Endothelial cell of umbilical vein (primary cell): Measurements from ENCODE around the gene KIF3A. TPM values are rescaled to one million over a fixed set of nuclear protein-coding genes. Genes with fewer than 3 reads are reported as not detected.

ENCODE experiments used
- BruUV-seq: library from RNA; stranded (reverse); fragments of 400-500 nt; replicated peaks from 2 replicates; lab custom pipeline; 2021; lab: Mats Ljungman, UMichigan
- CTCF ChIA-PET: fragments of 300-600, 350-600 bp; sonication (Branson Sonifier 250); formaldehyde crosslinking; loops from one replicate; lab custom pipeline; 2021; ENCODE audit warnings: antibody characterized with exemption, inconsistent platforms; lab: Charles Lee
- POLR2A ChIA-PET: fragments of 300-600, 350-600 bp; sonication (Branson Sonifier 250); formaldehyde crosslinking; loops from one replicate; lab custom pipeline; 2021; ENCODE audit warnings: antibody characterized with exemption, inconsistent platforms; lab: Charles Lee
- DNase-seq: peaks from one replicate; pipeline ENCODE4 v3.0.0-alpha.2; 2011; ENCODE audit warnings: low read depth, low spot score
- FAIRE-seq: peaks from 2 replicates; lab custom pipeline; 2011; peaks lifted over from hg19 to GRCh38; lab: Jason Lieb, UNC
- H2AFZ ChIP-seq: 2 replicates; pipeline ENCODE4 v1.6.0; 2012; ENCODE audit warnings: low read depth, low read length, control low read depth, inconsistent platforms
- H3K27ac ChIP-seq: 2 replicates; pipeline ENCODE4 v1.5.1; 2011; ENCODE audit warnings: low read depth, mild to moderate bottlenecking, control low read depth, low read length, moderate library complexity; ENCODE audit not compliant: insufficient read depth
- H3K27me3 ChIP-seq, 2 experiments: 2 replicates each; pipeline versions ENCODE4 v1.6.0 to v1.6.1; 2011; ENCODE audit warnings: low read length in 2 of 2, mixed read lengths in 1 of 2; ENCODE audit not compliant: control insufficient read depth in 2 of 2, insufficient read depth in 2 of 2
- H3K36me3 ChIP-seq, 2 experiments: 2 replicates in 1 of 2; 3 replicates in 1 of 2; pipeline ENCODE4 v1.5.1; 2011; ENCODE audit warnings: low read length in 2 of 2, mild to moderate bottlenecking in 1 of 2, moderate library complexity in 1 of 2; ENCODE audit not compliant: control insufficient read depth in 2 of 2, insufficient read depth in 2 of 2; ENCODE audit errors: extremely low read depth in 1 of 2
- H3K4me1 ChIP-seq: 3 replicates; pipeline ENCODE4 v1.5.1; 2011; ENCODE audit warnings: mild to moderate bottlenecking, low read length; ENCODE audit not compliant: control insufficient read depth, insufficient read depth; ENCODE audit errors: extremely low read depth
- H3K4me2 ChIP-seq: 2 replicates; pipeline ENCODE4 v1.6.1; 2011; ENCODE audit warnings: low read length, control low read depth, mixed read lengths; ENCODE audit not compliant: insufficient read depth
- H3K4me3 ChIP-seq, 3 experiments: fragments of 200-600 bp in 1 of 3; sonication (generic), shearing (Covaris generic) in 1 of 3; replicated peaks in 1 of 3; 2 replicates each; pipeline ENCODE4 v1.5.1; 2011 to 2016; ENCODE audit warnings: control low read depth in 3 of 3, low read length in 3 of 3, mild to moderate bottlenecking in 2 of 3, inconsistent platforms in 1 of 3, low read depth in 1 of 3, moderate library complexity in 1 of 3; ENCODE audit not compliant: insufficient read depth in 1 of 3
- H3K79me2 ChIP-seq: 2 replicates; pipeline ENCODE4 v1.6.0; 2012; ENCODE audit warnings: low read length, inconsistent platforms; ENCODE audit not compliant: control insufficient read depth, insufficient read depth
- H3K9ac ChIP-seq: replicated peaks from 2 replicates; pipeline ENCODE3; 2011; ENCODE audit warnings: low read length, control low read depth; ENCODE audit not compliant: insufficient read depth; ENCODE audit errors: extremely low read depth
- H3K9me1 ChIP-seq: replicated peaks from 3 replicates; pipeline ENCODE4 v1.6.0; 2011; ENCODE audit warnings: mild to moderate bottlenecking, low read length; ENCODE audit not compliant: control insufficient read depth, insufficient read depth; ENCODE audit errors: extremely low read depth
- H3K9me3 ChIP-seq: replicated peaks from 2 replicates; pipeline ENCODE4 v1.5.1; 2012; ENCODE audit warnings: low read length, inconsistent platforms; ENCODE audit not compliant: control insufficient read depth, insufficient read depth
- H4K20me1 ChIP-seq: replicated peaks from 2 replicates; pipeline ENCODE3; 2011; ENCODE audit warnings: mild to moderate bottlenecking, low read length; ENCODE audit not compliant: control insufficient read depth, insufficient read depth; ENCODE audit errors: extremely low read depth
- EZH2 ChIP-seq: IDR thresholded peaks from 2 replicates; pipeline ENCODE4 v1.6.1; 2012; ENCODE audit warnings: borderline replicate concordance, low read depth, mild to moderate bottlenecking, moderate library complexity, low read length, inconsistent platforms; ENCODE audit not compliant: severe bottlenecking
- FOS ChIP-seq: IDR thresholded peaks from 2 replicates; pipeline ENCODE4 v1.6.1; 2011; ENCODE audit warnings: mild to moderate bottlenecking, low read length, moderate library complexity, borderline replicate concordance; ENCODE audit not compliant: insufficient read depth
- GATA2 ChIP-seq: IDR thresholded peaks from 2 replicates; pipeline ENCODE4 v1.7.0; 2011; ENCODE audit warnings: low read depth, mild to moderate bottlenecking, moderate library complexity, mixed read lengths, low read length; ENCODE audit not compliant: insufficient read length, insufficient read depth
- JUN ChIP-seq: IDR thresholded peaks from 2 replicates; pipeline ENCODE4 v1.6.1; 2011; ENCODE audit warnings: borderline replicate concordance, low read depth; ENCODE audit not compliant: insufficient read length, insufficient read depth
- MYC ChIP-seq: IDR thresholded peaks from one replicate; pipeline ENCODE4 v1.6.1; 2011; ENCODE audit warnings: mild to moderate bottlenecking, low read depth, low read length
- POLR2A ChIP-seq: IDR thresholded peaks from 2 replicates; pipeline ENCODE4 v1.6.1; 2012; ENCODE audit warnings: low read depth, mild to moderate bottlenecking, control low read depth, low read length
- POLR2AphosphoS5 ChIP-seq: IDR thresholded peaks from 2 replicates; pipeline ENCODE4 v1.6.1; 2012; ENCODE audit warnings: low read depth, mild to moderate bottlenecking, control low read depth, low read length, moderate library complexity; ENCODE audit not compliant: insufficient read depth
- dilution Hi-C: fragments of 300-500 bp; cut with MboI; formaldehyde crosslinking; loops from one replicate; pipeline ENCODE4 v1.15.0; 2019; ENCODE audit warnings: low sequenced_read_pairs; ENCODE audit not compliant: extremely low pct_ligation_motif_present
- intact Hi-C: fragments of 100-400 bp; cut with micrococcal nuclease; formaldehyde crosslinking; loops from one replicate; pipeline ENCODE4 v1.10.0; 2022
- polyA plus RNA-seq, 4 experiments: library from polyadenylated mRNA; depleted of rRNA in 3 of 4; stranded (reverse) in 3 of 4; unstranded in 1 of 4; fragments of >200 nt; gene quantifications; 2 replicates each; pipeline versions ENCODE4 v1.2.1 to v1.2.3, GENCODE V29; 2011 to 2012; ENCODE audit warnings: missing spikeins in 1 of 4
- total RNA-seq: library from RNA; stranded (reverse); gene quantifications from 2 replicates; pipeline ENCODE4 v1.2.3, GENCODE V29; 2021
- TF ChIP-seq, protein P1 (sequence below): IDR thresholded peaks from 2 replicates; pipeline ENCODE4 v1.6.1; 2011; ENCODE audit not compliant: insufficient read depth, insufficient read length
- TF ChIP-seq, protein P2 (sequence below), 2 donors: IDR thresholded peaks; 1 replicate in 1 of 2; 2 replicates in 1 of 2; pipeline ENCODE4 v1.5.1; 2011; ENCODE audit warnings: low read length in 2 of 2, mild to moderate bottlenecking in 2 of 2, moderate library complexity in 2 of 2, control low read depth in 1 of 2, inconsistent platforms in 1 of 2, low read depth in 1 of 2; ENCODE audit not compliant: insufficient read depth in 1 of 2; ENCODE audit errors: extremely low read depth in 1 of 2

The KIF3A gene
- total and polyA plus RNA-seq, 2 donors (not counting 3 experiments of a cell fraction or from before 2014, with no cell fraction given): 3.3 to 11.2 TPM

- BruUV-seq: no TSS peak
- ChIA-PET CTCF (interaction anchor here (1.0 to 1.9 kb wide), 2 partner anchors 14 to 16 kb away, joined by 3 to 6 read pairs; partner anchors contain the start of gene CCNI2), POLR2A (no interaction called here)
- intact Hi-C loops: no loop called here
- H3K9me1 ChIP-seq: no peaks in the 10 kb centered on the region
- no peaks in the 10 kb centered on the region for H3K36me3 ChIP-seq
- DNase-seq (no peak), FAIRE-seq (no peak)
- dilution Hi-C loops: no loop called here
- peaks cover 11% of the 10 kb centered on the region for H3K4me1 ChIP-seq
- TF ChIP-seq FOS: no peak
- no peak for TF ChIP-seq POLR2A
- TF ChIP-seq, protein P1, sequence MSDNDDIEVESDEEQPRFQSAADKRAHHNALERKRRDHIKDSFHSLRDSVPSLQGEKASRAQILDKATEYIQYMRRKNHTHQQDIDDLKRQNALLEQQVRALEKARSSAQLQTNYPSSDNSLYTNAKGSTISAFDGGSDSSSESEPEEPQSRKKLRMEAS: no peak
- H3K4me3 ChIP-seq: no peak overlapping the region
- H3K27me3 ChIP-seq: no peaks in the 10 kb centered on the region
- H4K20me1 ChIP-seq: no peaks in the 10 kb centered on the region
- peaks cover 4% of the 10 kb centered on the region for H3K79me2 ChIP-seq
- no peak overlapping the region for H3K9ac ChIP-seq
- H3K9me3 ChIP-seq: no peaks in the 10 kb centered on the region
- H3K4me2 ChIP-seq: no peak overlapping the region
- no peak overlapping the region for H2AFZ ChIP-seq
- H3K27ac ChIP-seq: no peak overlapping the region
Measured at GRCh38 chr5:132733499-132734148, 3.7 kb downstream of the KIF3A start.

DNA sequence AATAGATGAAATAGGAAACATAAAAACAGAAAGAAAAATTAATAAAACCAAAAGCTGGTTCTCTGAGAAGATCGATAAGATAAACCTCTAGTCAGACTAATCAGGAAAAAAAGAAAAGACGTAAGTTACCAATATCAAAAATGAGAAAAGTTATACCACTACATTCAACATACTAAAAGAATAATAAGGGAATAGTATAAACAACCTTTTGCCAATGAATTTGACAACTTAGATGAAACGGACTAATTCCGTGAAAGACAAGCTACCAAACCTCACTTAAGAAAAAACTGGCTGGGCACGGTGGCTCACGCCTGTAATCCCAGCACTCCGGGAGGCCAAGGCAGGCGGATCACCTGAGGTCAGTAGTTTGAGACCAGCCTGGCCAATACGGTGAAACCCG is 7.5 kb downstream of the KIF3A start:
- Histone ChIP-seq H2AFZ (no peak overlapping the region), H3K79me2 (no peaks in the 10 kb centered on the region), H3K27me3 (no peaks in the 10 kb centered on the region), H3K4me1 (no peaks in the 10 kb centered on the region), H3K4me3 (no peak overlapping the region), H3K9ac (no peak overlapping the region), H3K36me3 (no peaks in the 10 kb centered on the region), H3K9me3 (no peaks in the 10 kb centered on the region), H4K20me1 (no peaks in the 10 kb centered on the region), H3K27ac (no peak overlapping the region), H3K4me2 (no peak overlapping the region), H3K9me1 (no peaks in the 10 kb centered on the region)
- intact Hi-C loops: no loop called here
- dilution Hi-C loops: no loop called here
- DNase-seq: no peak
- ChIA-PET POLR2A (no interaction called here), CTCF (interaction anchor here (1.5 to 3.4 kb wide), 2 partner anchors 14 to 90 kb away, joined by 3 to 15 read pairs; no protein-coding TSS in a partner anchor)
- no peak for TF ChIP-seq EZH2
- TF ChIP-seq, protein P2, sequence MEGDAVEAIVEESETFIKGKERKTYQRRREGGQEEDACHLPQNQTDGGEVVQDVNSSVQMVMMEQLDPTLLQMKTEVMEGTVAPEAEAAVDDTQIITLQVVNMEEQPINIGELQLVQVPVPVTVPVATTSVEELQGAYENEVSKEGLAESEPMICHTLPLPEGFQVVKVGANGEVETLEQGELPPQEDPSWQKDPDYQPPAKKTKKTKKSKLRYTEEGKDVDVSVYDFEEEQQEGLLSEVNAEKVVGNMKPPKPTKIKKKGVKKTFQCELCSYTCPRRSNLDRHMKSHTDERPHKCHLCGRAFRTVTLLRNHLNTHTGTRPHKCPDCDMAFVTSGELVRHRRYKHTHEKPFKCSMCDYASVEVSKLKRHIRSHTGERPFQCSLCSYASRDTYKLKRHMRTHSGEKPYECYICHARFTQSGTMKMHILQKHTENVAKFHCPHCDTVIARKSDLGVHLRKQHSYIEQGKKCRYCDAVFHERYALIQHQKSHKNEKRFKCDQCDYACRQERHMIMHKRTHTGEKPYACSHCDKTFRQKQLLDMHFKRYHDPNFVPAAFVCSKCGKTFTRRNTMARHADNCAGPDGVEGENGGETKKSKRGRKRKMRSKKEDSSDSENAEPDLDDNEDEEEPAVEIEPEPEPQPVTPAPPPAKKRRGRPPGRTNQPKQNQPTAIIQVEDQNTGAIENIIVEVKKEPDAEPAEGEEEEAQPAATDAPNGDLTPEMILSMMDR (IDR thresholded peaks at IDR 0.05; ENCODE audit: extremely low read depth in 1 of 2, insufficient read depth in 1 of 2, low read depth in 1 of 2, low read length in 2 of 2): no peak
- no peak for TF ChIP-seq POLR2AphosphoS5
- TF ChIP-seq GATA2: no peak
- no peak for TF ChIP-seq FOS
- no peak for TF ChIP-seq JUN
- TF ChIP-seq, protein P1: no peak
- TF ChIP-seq POLR2A: no peak
- no peak for TF ChIP-seq MYC
- no peak for FAIRE-seq
- no TSS peak for BruUV-seq
